CD14-positive monocyte (primary cell): ENCODE results near the gene INS. TPM values are rescaled to one million over a fixed set of nuclear protein-coding genes. Genes with fewer than 3 reads are reported as not detected.

Experiments
- DNase-seq, 3 donors: peaks; one replicate each; pipeline ENCODE4 v3.0.0-alpha.2; 2011 to 2022
- H2AFZ ChIP-seq: 2 replicates; pipeline ENCODE4 v1.6.0; 2012; ENCODE audit warnings: mild to moderate bottlenecking, low read depth, low read length, inconsistent platforms; ENCODE audit not compliant: insufficient read depth, poor library complexity, severe bottlenecking
- H3K27ac ChIP-seq, 2 donors: 1 replicate in 1 of 2; 2 replicates in 1 of 2; pipeline ENCODE4 v1.5.1; 2012 to 2013; ENCODE audit warnings: low read length in 2 of 2, control low read depth in 1 of 2, inconsistent platforms in 1 of 2, low read depth in 1 of 2, mild to moderate bottlenecking in 1 of 2
- H3K27me3 ChIP-seq, 2 donors: one replicate each; pipeline versions ENCODE4 v1.6.0 to v1.6.1; 2011 to 2013; ENCODE audit warnings: low read length in 2 of 2; ENCODE audit not compliant: control insufficient read depth in 2 of 2, insufficient read depth in 2 of 2
- H3K36me3 ChIP-seq, 2 donors: replicated peaks in 1 of 2; 1 replicate in 1 of 2; 2 replicates in 1 of 2; pipeline versions ENCODE4 v1.5.1 to v1.6.1; 2012 to 2013; ENCODE audit warnings: low read length in 2 of 2, control low read depth in 1 of 2, inconsistent platforms in 1 of 2, mild to moderate bottlenecking in 1 of 2; ENCODE audit not compliant: insufficient read depth in 2 of 2, control insufficient read depth in 1 of 2
- H3K4me1 ChIP-seq, 2 donors: 1 replicate in 1 of 2; 2 replicates in 1 of 2; pipeline versions ENCODE4 v1.5.1 to v1.6.1; 2012 to 2013; ENCODE audit warnings: low read length in 2 of 2, control low read depth in 1 of 2, inconsistent platforms in 1 of 2, mild to moderate bottlenecking in 1 of 2, moderate library complexity in 1 of 2; ENCODE audit not compliant: insufficient read depth in 2 of 2, control insufficient read depth in 1 of 2
- H3K4me2 ChIP-seq: replicated peaks from 2 replicates; pipeline ENCODE3; 2012; ENCODE audit warnings: low read length, moderate library complexity, mild to moderate bottlenecking; ENCODE audit not compliant: poor library complexity, severe bottlenecking; ENCODE audit errors: extremely low read depth
- H3K4me3 ChIP-seq, 3 experiments: fragments of 200-600 bp in 1 of 3; sonication (generic) in 1 of 3; replicated peaks in 1 of 3; 1 replicate in 2 of 3; 2 replicates in 1 of 3; pipeline ENCODE4 v1.5.1; 2011 to 2013; ENCODE audit warnings: low read length in 3 of 3, mild to moderate bottlenecking in 3 of 3, control low read depth in 2 of 3, low read depth in 2 of 3, inconsistent platforms in 1 of 3, moderate library complexity in 1 of 3
- H3K79me2 ChIP-seq: 2 replicates; pipeline ENCODE4 v1.6.0; 2012; ENCODE audit warnings: mild to moderate bottlenecking, control low read depth, inconsistent platforms, low read length, moderate library complexity; ENCODE audit not compliant: insufficient read depth
- H3K9ac ChIP-seq: 2 replicates; pipeline ENCODE4 v1.6.0; 2017; ENCODE audit warnings: low read length, mild to moderate bottlenecking; ENCODE audit not compliant: insufficient read depth, poor library complexity, severe bottlenecking
- H3K9me3 ChIP-seq, 2 donors: replicated peaks in 1 of 2; 1 replicate in 1 of 2; 2 replicates in 1 of 2; pipeline versions ENCODE4 v1.5.1 to v1.6.1; 2012 to 2013; ENCODE audit warnings: low read length in 2 of 2, control low read depth in 1 of 2; ENCODE audit not compliant: control insufficient read depth in 1 of 2, insufficient read depth in 1 of 2
- H4K20me1 ChIP-seq: 2 replicates; pipeline ENCODE4 v1.6.0; 2012; ENCODE audit warnings: mild to moderate bottlenecking, low read length, control low read depth, moderate library complexity; ENCODE audit not compliant: insufficient read depth
- H3K27ac Mint-ChIP-seq, 7 donors: one replicate each; pipeline ENCODE4 v1.8.0; 2020; ENCODE audit warnings: mild to moderate bottlenecking in 7 of 7, mixed read lengths in 7 of 7, moderate library complexity in 6 of 7, inconsistent platforms in 2 of 7
- H3K27me3 Mint-ChIP-seq, 3 donors: one replicate each; pipeline ENCODE4 v1.8.0; 2021 to 2022; ENCODE audit warnings: low read depth in 3 of 3, mild to moderate bottlenecking in 3 of 3, mixed read lengths in 3 of 3, moderate library complexity in 3 of 3, inconsistent platforms in 1 of 3
- H3K36me3 Mint-ChIP-seq, 2 donors: one replicate each; pipeline ENCODE4 v1.8.0; 2020; ENCODE audit warnings: mixed read lengths in 2 of 2, inconsistent platforms in 1 of 2, mild to moderate bottlenecking in 1 of 2
- H3K4me1 Mint-ChIP-seq: one replicate; pipeline ENCODE4 v1.8.0; 2020; ENCODE audit warnings: mild to moderate bottlenecking, mixed read lengths
- H3K4me3 Mint-ChIP-seq, 2 donors: one replicate each; pipeline ENCODE4 v1.8.0; 2020; ENCODE audit warnings: mild to moderate bottlenecking in 2 of 2, mixed read lengths in 2 of 2, moderate library complexity in 1 of 2
- H3K9me3 Mint-ChIP-seq, 7 donors: one replicate each; pipeline ENCODE4 v1.8.0; 2020 to 2022; ENCODE audit warnings: mixed read lengths in 7 of 7, mild to moderate bottlenecking in 6 of 7, moderate library complexity in 6 of 7, inconsistent platforms in 2 of 7
- WGBS: methylation state at CpG from one replicate; pipeline ENCODE4 v1.1.5; 2013; ENCODE audit warnings: missing lambda C conversion rate; ENCODE audit not compliant: insufficient coverage; 5-methylcytosine and 5-hydroxymethylcytosine counted together
- intact Hi-C, 2 donors: fragments of 100-400 bp; cut with micrococcal nuclease; formaldehyde crosslinking; loops; one replicate each; pipeline versions ENCODE4 v1.15.0 to v1.15.1; 2023
- polyA plus RNA-seq, 3 donors: library from polyadenylated mRNA; depleted of rRNA in 1 of 3; unstranded in 2 of 3; stranded (reverse) in 1 of 3; fragments of 300-500 nt in 2 of 3; fragments of >200 nt in 1 of 3; fragmentation: Illumina TruSeq in 2 of 3; gene quantifications; 1 replicate in 2 of 3; 2 replicates in 1 of 3; pipeline ENCODE4 v1.2.3, GENCODE V29; 2012 to 2021
- TF ChIP-seq, protein P1 (sequence below): fragments of 200-600 bp; IDR thresholded peaks from one replicate; pipeline ENCODE4 v1.8.0; 2022; ENCODE audit warnings: antibody characterized with exemption, mild to moderate bottlenecking

Gene INS
- polyA plus RNA-seq, 3 donors = not detected

DNA sequence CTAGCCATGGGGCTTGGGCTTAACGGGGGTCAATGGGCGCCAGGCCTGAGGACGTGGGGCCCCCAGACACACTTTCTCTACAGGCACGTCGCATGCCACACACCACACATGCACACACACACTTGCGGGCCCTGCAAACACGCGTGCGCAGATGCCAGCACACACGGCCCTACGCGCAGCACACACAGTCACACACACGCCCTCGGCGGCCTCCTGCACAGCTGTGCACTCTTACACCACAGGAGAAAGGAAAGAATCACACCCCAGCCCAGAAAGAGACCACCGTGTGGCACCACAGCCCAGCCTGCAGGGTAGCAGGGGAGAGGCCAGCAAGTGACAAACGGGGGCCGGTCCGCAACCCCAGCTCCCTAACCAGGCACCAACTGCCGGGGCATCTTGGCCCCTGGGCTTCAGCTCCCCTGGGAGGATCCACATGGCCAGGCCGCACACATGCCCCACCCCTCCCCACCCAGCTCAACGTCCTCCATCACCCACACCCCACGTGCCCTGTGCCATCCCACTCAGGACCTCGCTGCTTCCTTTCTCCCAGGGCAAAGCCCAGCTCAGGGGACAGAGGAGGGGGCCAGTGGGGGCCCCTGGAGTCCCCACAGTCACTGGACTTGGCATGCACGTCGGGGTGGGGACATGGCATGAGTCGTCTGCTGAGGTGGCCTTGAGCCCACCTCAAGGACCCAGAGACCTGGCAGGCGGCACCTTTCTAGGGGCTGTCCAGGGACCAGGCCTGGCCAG lies 36.9 kb upstream of the INS start:
- H3K9me3 Mint-ChIP-seq = peaks cover 0 to 3% (median 0%) of the 10 kb centered on the region in 7 donors
- intact Hi-C loops = loop anchor here (1.0 to 10.0 kb wide), 5 partner anchors 99 to 327 kb away; partner anchors contain the start of gene TSPAN32 (in 1 of the 2)
- H3K36me3 ChIP-seq = no peaks in the 10 kb centered on the region
- H3K4me2 ChIP-seq = no peak overlapping the region
- H3K4me1 Mint-ChIP-seq = peaks cover 3% of the 10 kb centered on the region
- no peak for DNase-seq
- H3K4me1 ChIP-seq = peaks cover 0 to 5% of the 10 kb centered on the region in 2 donors
- H3K27ac Mint-ChIP-seq = no peak overlapping the region
- H3K27me3 ChIP-seq = peaks cover 0 to 5% of the 10 kb centered on the region in 2 donors
- no peaks in the 10 kb centered on the region for H3K36me3 Mint-ChIP-seq
- H3K27me3 Mint-ChIP-seq = peaks cover 15 to 25% (median 21%) of the 10 kb centered on the region in 3 donors
- 83% methylated on average over 23 of the region's 28 CpGs for WGBS
- no peak overlapping the region for H3K9ac ChIP-seq
- TF ChIP-seq, protein P1, sequence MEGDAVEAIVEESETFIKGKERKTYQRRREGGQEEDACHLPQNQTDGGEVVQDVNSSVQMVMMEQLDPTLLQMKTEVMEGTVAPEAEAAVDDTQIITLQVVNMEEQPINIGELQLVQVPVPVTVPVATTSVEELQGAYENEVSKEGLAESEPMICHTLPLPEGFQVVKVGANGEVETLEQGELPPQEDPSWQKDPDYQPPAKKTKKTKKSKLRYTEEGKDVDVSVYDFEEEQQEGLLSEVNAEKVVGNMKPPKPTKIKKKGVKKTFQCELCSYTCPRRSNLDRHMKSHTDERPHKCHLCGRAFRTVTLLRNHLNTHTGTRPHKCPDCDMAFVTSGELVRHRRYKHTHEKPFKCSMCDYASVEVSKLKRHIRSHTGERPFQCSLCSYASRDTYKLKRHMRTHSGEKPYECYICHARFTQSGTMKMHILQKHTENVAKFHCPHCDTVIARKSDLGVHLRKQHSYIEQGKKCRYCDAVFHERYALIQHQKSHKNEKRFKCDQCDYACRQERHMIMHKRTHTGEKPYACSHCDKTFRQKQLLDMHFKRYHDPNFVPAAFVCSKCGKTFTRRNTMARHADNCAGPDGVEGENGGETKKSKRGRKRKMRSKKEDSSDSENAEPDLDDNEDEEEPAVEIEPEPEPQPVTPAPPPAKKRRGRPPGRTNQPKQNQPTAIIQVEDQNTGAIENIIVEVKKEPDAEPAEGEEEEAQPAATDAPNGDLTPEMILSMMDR = no peak
- H4K20me1 ChIP-seq = no peaks in the 10 kb centered on the region
- no peaks in the 10 kb centered on the region for H3K79me2 ChIP-seq
- no peak overlapping the region for H3K27ac ChIP-seq
- H2AFZ ChIP-seq = no peak overlapping the region
- H3K4me3 ChIP-seq = no peak overlapping the region
- peak overlapping the region in 1 of 2 donors; percentile 15 for H3K4me3 Mint-ChIP-seq
- H3K9me3 ChIP-seq = no peaks in the 10 kb centered on the region

DNA sequence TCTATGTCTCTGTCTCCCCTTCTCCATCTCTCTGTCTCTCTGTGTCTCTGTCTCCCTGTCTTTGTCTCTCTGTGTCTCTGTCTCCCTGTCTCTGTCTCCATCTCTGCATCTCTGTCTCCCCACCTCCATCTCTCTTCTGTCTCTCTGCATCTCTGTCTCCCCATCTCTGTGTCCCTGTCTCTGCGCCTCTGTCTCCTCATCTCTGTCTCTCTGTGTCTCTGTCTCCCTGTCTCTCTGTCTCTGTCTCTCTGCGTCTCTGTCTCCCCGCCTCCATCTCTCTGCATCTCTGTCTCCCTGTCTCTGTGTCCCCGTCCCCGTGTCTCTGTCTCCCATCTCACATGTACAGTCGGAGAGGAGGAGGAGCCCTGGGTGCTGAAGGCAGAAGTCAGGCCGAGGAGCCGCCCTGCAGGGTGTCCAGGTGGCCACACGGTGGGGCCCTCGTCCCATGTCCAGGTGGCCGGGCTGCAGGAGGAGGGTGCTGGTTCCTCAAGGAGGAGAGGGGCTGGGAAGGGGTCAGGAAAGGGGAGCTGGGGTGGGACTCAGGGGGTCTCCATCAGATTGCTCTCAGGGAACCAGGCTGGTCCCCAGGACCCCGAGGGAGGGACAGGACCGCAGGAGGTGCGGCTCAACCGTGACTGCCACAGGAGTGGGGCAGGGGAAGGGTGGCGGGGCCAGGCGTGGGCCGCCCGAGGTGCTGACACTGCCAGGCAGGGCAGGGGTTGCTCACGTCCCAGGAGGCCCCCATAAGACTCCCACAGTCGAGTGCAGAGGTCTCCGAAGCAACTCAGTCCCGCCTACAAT lies 36.2 kb upstream of the INS start:
- H3K36me3 Mint-ChIP-seq = no peaks in the 10 kb centered on the region
- Histone ChIP-seq H2AFZ (no peak overlapping the region), H3K27ac (no peak overlapping the region), H3K4me1 (peaks cover 3 to 12% of the 10 kb centered on the region in 2 donors), H3K4me3 (no peak overlapping the region), H3K79me2 (no peaks in the 10 kb centered on the region), H3K9ac (no peak overlapping the region), H3K36me3 (no peaks in the 10 kb centered on the region), H3K9me3 (no peaks in the 10 kb centered on the region), H4K20me1 (no peaks in the 10 kb centered on the region), H3K27me3 (peaks cover 0 to 5% of the 10 kb centered on the region in 2 donors), H3K4me2 (no peak overlapping the region)
- 43% methylated on average over 17 of the region's 23 CpGs for WGBS
- peaks cover 15 to 25% (median 21%) of the 10 kb centered on the region in 3 donors for H3K27me3 Mint-ChIP-seq
- H3K4me3 Mint-ChIP-seq = peak overlapping the region in 1 of 2 donors; percentile 62
- peaks cover 0 to 3% (median 0%) of the 10 kb centered on the region in 7 donors for H3K9me3 Mint-ChIP-seq
- DNase-seq = peak; percentile 60 to 70 (median 67)
- intact Hi-C loops = loop anchor here (1.0 to 10.0 kb wide), 5 partner anchors 100 to 328 kb away; partner anchors contain the start of gene TSPAN32 (in 1 of the 2)
- TF ChIP-seq, protein P1 = peak; percentile 77
- no peak overlapping the region for H3K27ac Mint-ChIP-seq
- H3K4me1 Mint-ChIP-seq = peaks cover 3% of the 10 kb centered on the region
